T47D (cell line): ENCODE results near the gene MED16.

Source experiments
- DNase-seq, 2 experiments: peaks; one replicate each; pipeline versions ENCODE4 v3.0.0 to v3.0.0-alpha.2; 2011 to 2012; ENCODE audit warnings: low read depth in 1 of 2, low spot score in 1 of 2
- JUND ChIP-seq: IDR thresholded peaks from 2 replicates; pipeline ENCODE4 v1.6.1; 2012; ENCODE audit warnings: low read depth
- in situ Hi-C: cut with HindIII; loops from 2 replicates; pipeline ENCODE4 v1.10.0; 2016; ENCODE audit warnings: low sequenced_read_pairs, low pct_unique_long_range_greater_than_20kb

The MED16 gene

DNA sequence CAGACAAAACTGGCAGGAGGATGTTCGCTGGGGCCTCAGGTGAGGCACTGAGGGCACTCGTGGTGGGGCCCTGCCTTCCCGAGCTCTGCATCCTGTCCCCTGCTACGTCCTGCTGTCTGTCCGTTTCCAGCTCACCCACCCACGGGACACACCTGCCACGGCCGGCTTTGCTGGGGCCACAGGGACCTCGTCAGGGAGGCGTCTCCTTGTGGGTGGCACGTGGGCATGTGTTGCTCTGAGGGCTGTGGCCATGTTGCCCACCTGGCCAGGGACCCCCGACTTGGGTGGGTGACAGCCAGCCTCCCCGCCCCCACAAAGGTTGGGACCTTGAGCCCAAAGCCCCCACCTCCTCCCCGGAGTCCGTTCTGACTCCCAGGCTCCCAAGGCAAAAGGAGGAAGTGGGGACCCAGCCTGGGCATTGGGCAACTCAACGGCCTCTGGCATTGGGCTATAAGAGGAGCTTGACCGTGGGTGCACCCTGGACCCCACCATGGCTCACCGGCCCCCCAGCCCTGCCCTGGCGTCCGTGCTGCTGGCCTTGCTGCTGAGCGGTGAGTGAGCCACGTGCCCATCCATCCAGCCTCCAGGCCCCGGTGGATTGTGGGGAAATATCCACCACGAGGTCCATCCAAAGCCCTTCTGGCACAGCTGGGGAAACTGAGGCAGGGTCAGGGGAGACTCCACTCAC, 52.3 kb downstream of the MED16 start, which contains the start of gene PRTN3:
Gene PRTN3 (plus strand): TSS at position 481 of the 688 bp plus-strand sequence. CDS start 10 bp downstream, at position 491.
- in situ Hi-C loops = no loop called here
- TF ChIP-seq JUND = no peak
- DNase-seq = no peak

DNA sequence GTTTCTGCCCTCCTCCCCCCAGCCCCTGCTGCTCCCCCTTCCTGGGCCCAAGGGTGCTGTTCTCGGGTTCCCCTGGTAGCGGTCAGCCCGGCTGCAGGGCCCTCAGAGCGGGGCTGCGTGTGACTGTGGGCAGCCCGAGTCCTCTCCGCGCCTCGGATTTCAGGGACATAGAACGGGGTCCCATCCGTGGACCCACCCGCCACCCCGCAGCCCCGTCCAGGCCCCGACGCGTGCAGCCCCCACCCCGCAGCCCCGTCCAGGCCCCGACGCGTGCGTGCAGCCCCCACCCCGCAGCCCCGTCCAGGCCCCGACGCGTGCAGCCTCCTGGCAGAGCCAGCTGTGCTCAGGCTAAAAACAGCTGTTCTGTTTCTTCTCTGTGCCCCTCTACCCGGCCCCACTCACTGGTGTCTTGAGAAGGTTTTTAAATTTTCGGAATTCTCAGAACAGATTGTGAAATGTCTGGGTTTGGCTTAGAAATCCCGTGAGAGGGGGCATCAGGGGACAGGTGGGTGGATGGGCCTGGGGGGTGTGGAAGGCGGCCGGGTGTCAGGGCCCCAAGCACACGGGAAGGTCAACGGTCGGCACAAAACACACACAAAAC, 57.7 kb downstream of the MED16 start:
- in situ Hi-C loops = no loop called here
- TF ChIP-seq JUND = no peak
- DNase-seq = no peak

DNA sequence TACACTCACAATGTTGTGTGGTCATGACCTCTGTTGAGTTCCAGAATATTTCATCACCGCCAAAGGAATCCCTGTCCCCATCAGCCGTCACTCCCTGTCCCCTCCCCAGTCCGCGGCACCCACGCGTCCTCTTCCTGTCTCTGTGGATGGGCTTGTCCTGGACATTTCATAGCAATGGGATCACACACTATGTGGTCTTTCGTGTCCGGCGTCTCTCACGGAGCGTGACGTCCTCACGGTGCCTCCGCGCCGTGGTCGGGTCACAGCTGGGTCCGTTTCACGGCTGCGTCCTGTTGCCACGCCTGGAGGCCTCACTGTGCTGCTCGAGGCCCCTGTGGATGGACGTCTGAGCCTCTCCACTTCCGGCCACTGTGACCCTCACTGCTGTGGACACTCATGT, 58.8 kb downstream of the MED16 start:
- no peak for TF ChIP-seq JUND
- in situ Hi-C loops = no loop called here
- DNase-seq = no peak

DNA sequence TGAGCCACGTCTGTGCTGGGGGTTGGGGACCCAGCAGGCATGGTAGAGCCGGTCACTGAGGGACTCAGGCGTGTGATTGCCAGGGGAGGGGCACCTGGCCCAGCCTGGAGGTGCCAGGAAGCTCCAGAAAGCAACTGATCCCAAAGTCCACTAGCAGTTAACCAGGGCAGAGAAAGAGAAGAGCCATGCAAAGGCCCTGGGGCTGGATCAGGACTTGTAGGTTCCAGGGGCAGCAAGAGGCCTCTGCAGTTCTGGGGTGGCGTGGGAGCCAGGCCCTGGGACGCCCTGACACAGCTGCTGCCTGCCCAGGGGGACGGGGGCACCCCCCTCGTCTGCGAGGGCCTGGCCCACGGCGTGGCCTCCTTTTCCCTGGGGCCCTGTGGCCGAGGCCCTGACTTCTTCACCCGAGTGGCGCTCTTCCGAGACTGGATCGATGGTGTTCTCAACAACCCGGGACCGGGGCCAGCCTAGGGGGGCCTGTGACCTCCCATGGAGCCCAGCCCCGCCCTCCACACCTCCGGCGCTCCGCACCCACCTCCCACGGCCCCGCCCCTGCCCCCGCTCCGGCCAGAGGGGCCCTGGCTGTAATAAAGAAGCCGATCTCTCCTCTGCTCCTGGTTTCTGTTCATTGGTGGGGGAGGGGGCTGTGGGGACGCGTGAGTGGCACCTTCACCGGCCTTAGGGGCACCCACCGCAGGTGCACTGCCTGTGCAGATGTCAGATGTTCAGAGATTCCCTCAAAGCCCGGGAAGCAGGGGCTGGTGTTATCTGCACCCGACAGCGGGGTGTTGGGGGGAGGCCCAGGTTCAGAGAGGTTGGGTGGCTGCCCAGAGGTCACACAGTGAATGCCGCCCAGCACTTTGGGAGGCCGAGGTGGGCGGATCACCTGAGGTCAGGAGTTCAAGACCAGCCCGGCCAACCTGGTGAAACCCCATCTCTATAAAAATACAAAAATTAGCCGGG, 61.3 kb downstream of the MED16 start:
- TF ChIP-seq JUND = no peak
- DNase-seq = no peak
- in situ Hi-C loops = no loop called here

DNA sequence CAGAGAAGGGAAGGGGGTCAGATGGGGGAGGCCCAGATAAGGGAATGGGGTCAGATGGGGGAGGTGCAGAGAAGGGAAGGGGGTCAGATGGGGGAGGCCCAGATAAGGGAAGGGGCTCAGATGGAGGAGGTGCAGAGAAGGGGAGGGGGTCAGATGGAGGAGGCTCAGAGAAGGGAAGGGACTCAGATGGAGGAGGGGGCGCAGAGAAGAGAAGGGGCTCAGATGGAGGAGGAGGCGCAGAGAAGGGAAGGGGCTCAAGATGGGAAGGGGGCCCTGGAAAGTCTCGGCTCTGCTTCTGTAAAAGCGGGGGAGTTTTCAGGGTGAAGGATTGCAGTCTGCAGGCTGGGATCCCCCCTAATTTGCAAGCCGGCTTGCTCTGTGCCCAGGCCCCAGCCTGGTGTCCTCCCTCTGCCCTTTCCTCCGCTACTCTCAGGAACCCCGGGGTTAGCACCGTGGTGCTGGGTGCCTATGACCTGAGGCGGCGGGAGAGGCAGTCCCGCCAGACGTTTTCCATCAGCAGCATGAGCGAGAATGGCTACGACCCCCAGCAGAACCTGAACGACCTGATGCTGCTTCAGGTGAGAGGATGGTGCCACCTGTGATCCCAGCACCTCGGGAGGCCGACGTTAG, 63.7 kb downstream of the MED16 start:
- no peak for DNase-seq
- TF ChIP-seq JUND = no peak
- in situ Hi-C loops = no loop called here

DNA sequence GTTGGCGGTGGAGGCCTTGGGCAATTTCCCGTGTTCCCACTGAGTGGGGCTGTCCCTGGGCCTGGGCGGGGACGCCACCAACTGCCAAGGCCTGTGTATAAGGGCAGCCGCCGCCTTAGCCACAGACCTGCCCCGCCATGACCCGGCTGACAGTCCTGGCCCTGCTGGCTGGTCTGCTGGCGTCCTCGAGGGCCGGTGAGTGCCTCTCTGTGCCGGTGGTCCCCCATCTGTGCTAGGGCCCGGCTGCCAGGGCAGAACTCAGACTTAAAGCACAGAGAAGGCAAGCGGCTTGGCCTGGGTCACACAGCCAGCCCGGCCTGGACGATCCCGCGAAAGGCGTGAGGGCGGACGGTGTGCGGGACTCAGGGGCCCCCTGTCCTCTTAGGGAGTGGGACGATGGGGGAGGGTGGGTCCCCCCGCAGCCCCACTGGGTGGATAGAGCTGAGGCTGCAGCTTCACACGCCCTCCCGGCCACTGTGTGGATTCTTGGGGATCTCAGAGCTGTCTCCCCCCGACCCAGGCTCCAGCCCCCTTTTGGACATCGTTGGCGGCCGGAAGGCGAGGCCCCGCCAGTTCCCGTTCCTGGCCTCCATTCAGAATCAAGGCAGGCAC, 65.2 kb downstream of the MED16 start, which contains the start of gene AZU1:
Gene AZU1 (plus strand): TSS at position 128 of the 612 bp plus-strand sequence. CDS start 10 bp downstream, at position 138.
- no peak for DNase-seq
- in situ Hi-C loops = no loop called here
- TF ChIP-seq JUND = no peak

DNA sequence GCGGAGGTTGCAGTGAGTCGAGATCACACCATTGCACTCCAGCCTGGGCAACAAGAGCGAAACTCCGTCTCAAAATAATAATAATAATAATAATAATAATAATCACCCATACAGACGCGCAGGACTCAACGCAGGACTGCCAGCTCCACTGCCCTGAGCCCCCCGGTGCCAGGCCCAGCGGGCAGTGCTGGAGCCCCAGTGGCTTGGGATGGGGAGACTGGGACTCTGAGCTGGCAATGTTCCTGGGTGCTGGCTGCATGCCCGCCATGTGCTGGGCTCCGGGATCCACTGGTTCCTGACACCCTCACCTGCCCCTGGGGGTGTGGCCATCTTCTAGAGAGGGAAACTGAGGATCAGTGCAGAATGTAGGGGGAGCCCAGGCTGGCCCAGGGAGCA, 65.7 kb downstream of the MED16 start:
- TF ChIP-seq JUND = no peak
- no peak for DNase-seq
- in situ Hi-C loops = no loop called here

DNA sequence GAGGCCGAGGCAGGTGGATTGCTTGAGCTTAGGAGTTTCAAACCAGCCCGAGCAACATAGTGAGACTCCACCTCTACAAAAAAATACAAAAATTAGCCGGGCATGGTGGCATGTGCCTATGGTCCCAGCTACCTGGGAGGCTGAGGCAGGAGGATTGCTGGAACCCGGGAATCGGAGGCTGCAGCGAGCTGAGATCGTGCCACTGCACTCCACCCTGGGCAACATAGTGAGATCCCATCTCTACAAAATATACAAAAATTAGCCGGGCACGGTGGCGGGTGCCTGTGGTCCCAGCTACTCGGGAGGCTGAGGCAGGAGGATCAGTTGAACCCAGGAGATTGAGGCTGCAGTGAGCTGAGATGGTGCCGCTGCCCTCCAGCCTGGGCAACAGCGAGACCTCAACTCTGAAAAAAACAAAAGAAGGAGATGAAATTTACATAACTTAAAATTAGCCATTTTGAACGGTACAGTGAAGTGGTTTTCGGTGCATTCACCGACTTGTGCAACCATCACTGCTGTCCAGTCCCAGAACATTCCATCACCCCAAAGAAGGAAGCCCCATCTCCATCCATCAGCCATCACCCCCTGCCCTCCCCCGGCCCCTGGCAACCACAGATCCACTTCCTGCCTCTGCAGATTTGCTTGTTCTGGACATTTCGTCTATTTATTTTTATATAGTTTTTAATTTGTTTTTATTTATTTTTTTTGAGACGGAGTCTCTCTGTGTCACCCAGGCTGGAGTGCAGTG, 66.9 kb downstream of the MED16 start:
- DNase-seq = no peak
- no peak for TF ChIP-seq JUND
- in situ Hi-C loops = no loop called here

DNA sequence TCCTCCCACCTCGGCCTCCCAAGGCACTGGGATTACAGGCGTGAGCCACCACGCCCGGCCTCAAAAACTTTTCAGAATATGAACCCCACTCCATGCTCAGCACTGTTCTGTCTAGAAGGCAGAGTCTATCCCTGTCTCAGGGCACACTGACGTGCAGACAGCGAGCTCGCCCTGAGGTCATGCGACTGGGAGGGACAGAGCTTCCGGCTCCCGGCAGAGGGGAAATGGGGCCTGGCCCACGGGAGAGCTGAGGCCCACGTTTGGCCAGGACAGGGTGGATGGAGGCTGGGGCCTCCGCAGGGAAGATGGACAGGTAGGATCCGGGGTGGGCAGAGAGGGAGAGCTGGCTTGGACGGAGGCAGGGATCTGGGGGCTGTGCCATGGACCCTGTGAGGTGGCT, 68.1 kb downstream of the MED16 start:
- in situ Hi-C loops = no loop called here
- no peak for DNase-seq
- TF ChIP-seq JUND = no peak

DNA sequence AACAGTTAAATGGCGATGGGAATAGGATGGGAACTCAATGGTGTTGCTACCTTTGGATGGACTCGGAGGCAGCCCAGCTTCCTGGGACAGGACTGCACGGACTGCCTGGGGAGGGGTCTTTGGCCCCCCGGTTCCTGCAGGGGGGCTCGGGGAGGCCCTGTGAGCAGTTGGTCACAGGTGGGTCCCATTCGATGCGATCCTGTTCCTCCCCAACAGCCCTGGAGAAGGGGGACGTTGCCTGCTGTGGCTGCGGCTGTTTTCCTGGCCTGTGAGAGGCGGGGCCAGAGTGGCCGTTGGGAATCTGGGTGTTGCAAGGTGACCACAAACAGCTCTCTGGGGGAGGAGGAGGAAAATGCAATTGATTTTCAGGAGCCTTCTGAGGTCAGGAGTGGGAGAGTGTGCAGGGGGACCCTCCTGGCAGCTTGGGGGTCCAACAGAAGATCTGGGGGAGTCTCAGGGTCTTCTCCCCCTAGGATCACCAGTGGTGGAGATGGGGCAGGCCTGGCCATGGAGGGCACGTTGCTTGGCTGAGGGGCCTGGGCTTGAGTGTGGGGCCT, 69.3 kb downstream of the MED16 start:
- in situ Hi-C loops = no loop called here
- no peak for TF ChIP-seq JUND
- peak in 1 of 2 experiments; percentile 76 for DNase-seq
